GM12878 (cell line): Measurements from ENCODE around the gene UGT1A8. TPM values are rescaled to one million over a fixed set of nuclear protein-coding genes. Genes with fewer than 3 reads are reported as not detected.

ENCODE experiments used
- ATAC-seq: fragments of 200-7000 bp; cut with Tn5 transposase; 3 replicates; pipeline ENCODE4 v1.9.1; 2020; ENCODE audit warnings: mild to moderate bottlenecking, moderate library complexity
- BruUV-seq: library from RNA; stranded (reverse); fragments of 400-500 nt; replicated peaks from 2 replicates; lab custom pipeline; 2021; lab: Mats Ljungman, UMichigan
- CTCF ChIA-PET: fragments of 300-600 bp; sonication (Branson Sonifier 250); formaldehyde crosslinking; extraction: SDS; loops from one replicate; lab custom pipeline; 2021; ENCODE audit warnings: inconsistent platforms; lab: Yijun Ruan, JAX
- POLR2A ChIA-PET: fragments of 350-600 bp; formaldehyde crosslinking; extraction: SDS; loops from one replicate; lab custom pipeline; 2021; ENCODE audit warnings: inconsistent platforms; lab: Charles Lee
- RAD21 ChIA-PET: fragments of 300-600 bp; sonication (Branson Sonifier 250); formaldehyde crosslinking; loops from one replicate; lab custom pipeline; 2023; ENCODE audit warnings: antibody characterized with exemption; ENCODE audit not compliant: unreplicated experiment; lab: Charles Lee
- SMC1A ChIA-PET: fragments of 300-600 bp; sonication (Branson Sonifier 250); formaldehyde crosslinking; loops from one replicate; lab custom pipeline; 2023; ENCODE audit not compliant: unreplicated experiment, uncharacterized antibody; lab: Charles Lee
- DNase-seq: peaks from one replicate; pipeline ENCODE4 v3.0.0-alpha.2; 2011; ENCODE audit warnings: low read depth, low spot score
- FAIRE-seq: peaks from 3 replicates; lab custom pipeline; 2011; peaks lifted over from hg19 to GRCh38; lab: Jason Lieb, UNC
- H2AFZ ChIP-seq: 2 replicates; pipeline ENCODE4 v1.6.0; 2011; ENCODE audit warnings: low read depth, low read length, control low read depth; ENCODE audit not compliant: control insufficient read depth
- H3K27ac ChIP-seq: 2 replicates; pipeline ENCODE4 v1.5.1; 2011; ENCODE audit warnings: control low read depth; ENCODE audit not compliant: control insufficient read depth, insufficient read depth
- H3K27me3 ChIP-seq, 2 experiments: replicated peaks in 1 of 2; 2 replicates each; pipeline versions ENCODE4 v1.6.0 to v1.6.1; 2011; ENCODE audit warnings: low read length in 1 of 2; ENCODE audit not compliant: control insufficient read depth in 2 of 2, insufficient read depth in 2 of 2
- H3K36me3 ChIP-seq, 2 experiments: 2 replicates each; pipeline ENCODE4 v1.5.1; 2011; ENCODE audit warnings: low read length in 1 of 2; ENCODE audit not compliant: control insufficient read depth in 2 of 2, insufficient read depth in 2 of 2
- H3K4me1 ChIP-seq: 2 replicates; pipeline ENCODE4 v1.6.1; 2011; ENCODE audit warnings: mild to moderate bottlenecking, low read length, moderate library complexity, mixed read lengths; ENCODE audit not compliant: control insufficient read depth, insufficient read depth
- H3K4me2 ChIP-seq: 2 replicates; pipeline ENCODE4 v1.6.0; 2011; ENCODE audit warnings: control low read depth; ENCODE audit not compliant: control insufficient read depth, insufficient read depth
- H3K4me3 ChIP-seq: fragments of 200-600 bp; sonication (generic); 2 replicates; pipeline ENCODE4 v1.5.1; 2016
- H3K79me2 ChIP-seq: 2 replicates; pipeline ENCODE4 v1.6.0; 2011; ENCODE audit warnings: low read length; ENCODE audit not compliant: control insufficient read depth, insufficient read depth
- H3K9ac ChIP-seq: 2 replicates; pipeline ENCODE4 v1.8.0; 2011; ENCODE audit warnings: low read length, control low read depth, mixed read lengths; ENCODE audit not compliant: control insufficient read depth, insufficient read depth
- H3K9me3 ChIP-seq: replicated peaks from 3 replicates; pipeline ENCODE4 v1.5.1; 2011; ENCODE audit warnings: mild to moderate bottlenecking, low read length; ENCODE audit not compliant: control insufficient read depth, insufficient read depth
- H4K20me1 ChIP-seq: 2 replicates; pipeline ENCODE4 v1.6.0; 2011; ENCODE audit not compliant: control insufficient read depth, insufficient read depth
- ASH2L ChIP-seq: fragments of 300-600, 200-600 bp; sonication (generic); IDR thresholded peaks from 2 replicates; pipeline ENCODE4 v1.6.1; 2017; ENCODE audit warnings: low read depth, mild to moderate bottlenecking, borderline replicate concordance
- CREM ChIP-seq: IDR thresholded peaks from 2 replicates; pipeline ENCODE4 v1.6.1; 2014; ENCODE audit warnings: antibody characterized with exemption, low read depth
- HCFC1 ChIP-seq: fragments of 150-350 bp; IDR thresholded peaks from 2 replicates; pipeline ENCODE4 v1.6.1; 2014; ENCODE audit warnings: low read length
- MYC ChIP-seq: IDR thresholded peaks from 2 replicates; pipeline ENCODE4 v1.6.1; 2011; ENCODE audit warnings: mild to moderate bottlenecking, low read length, moderate library complexity, inconsistent platforms; ENCODE audit not compliant: insufficient read depth, insufficient replicate concordance, insufficient read length, severe bottlenecking
- PBX3 ChIP-seq: IDR thresholded peaks from 2 replicates; pipeline ENCODE4 v1.6.1; 2011; ENCODE audit warnings: mild to moderate bottlenecking, low read depth, low read length, moderate library complexity; ENCODE audit not compliant: insufficient replicate concordance
- PRDM15 ChIP-seq: fragments of 450-650 bp; formaldehyde crosslinking; IDR thresholded peaks from 2 replicates; pipeline ENCODE4 v1.4.0; 2020; ENCODE audit warnings: mild to moderate bottlenecking, moderate library complexity
- RBBP5 ChIP-seq: fragments of 200-600 bp; sonication (generic); conservative IDR thresholded peaks from 2 replicates; pipeline ENCODE4 v1.6.1; 2016
- SIN3A ChIP-seq: IDR thresholded peaks from 2 replicates; pipeline ENCODE4 v1.6.1; 2012; ENCODE audit warnings: low read depth, low read length, improper control_type of control experiment
- SREBF1 ChIP-seq: IDR thresholded peaks from 2 replicates; pipeline ENCODE4 v1.6.1; 2012; ENCODE audit warnings: mild to moderate bottlenecking, low read length
- SUPT20H ChIP-seq: IDR thresholded peaks from 2 replicates; pipeline ENCODE4 v1.6.1; 2011; ENCODE audit warnings: low read depth, mild to moderate bottlenecking, low read length, moderate library complexity, borderline replicate concordance; ENCODE audit not compliant: control insufficient read depth
- WGBS: methylation state at CpG from one replicate; pipeline ENCODE4 v1.1.6; 2016; ENCODE audit warnings: low lambda C conversion rate; ENCODE audit not compliant: insufficient replicate concordance, insufficient coverage; ENCODE audit errors: missing lambda C conversion rate; 5-methylcytosine and 5-hydroxymethylcytosine counted together
- in situ Hi-C: fragments of 300-500 bp; cut with MboI; formaldehyde crosslinking; loops from 9 replicates; pipeline ENCODE4 v1.14.3; 2018; ENCODE audit warnings: mixed read lengths
- intact Hi-C: fragments of 100-400 bp; cut with micrococcal nuclease; formaldehyde crosslinking; loops from one replicate; pipeline ENCODE4 v1.14.2; 2022; ENCODE audit not compliant: unreplicated experiment
- polyA plus RNA-seq, 11 experiments: library from polyadenylated mRNA; depleted of rRNA in 4 of 11; unstranded in 6 of 11; stranded (reverse) in 5 of 11; fragments of >200 nt; fragmentation: Nextera tagmentation in 4 of 11; fragmentation: Illumina TruSeq in 1 of 11; extraction: Ambion mirVana in 4 of 11; extraction: Trizol in 1 of 11; gene quantifications; 1 replicate in 1 of 11; 2 replicates in 10 of 11; pipeline versions ENCODE4 v1.2.1 to v1.2.3, GENCODE V29; 2011 to 2016; ENCODE audit warnings: inconsistent platforms in 2 of 11, missing spikeins in 2 of 11, low read depth in 1 of 11
- total RNA-seq, 4 experiments: library from RNA; depleted of rRNA in 3 of 4; stranded (reverse); fragments of >200 nt in 3 of 4; fragmentation: Illumina TruSeq in 1 of 4; extraction: Trizol in 1 of 4; gene quantifications; 2 replicates each; pipeline versions ENCODE4 v1.2.1 to v1.2.3, GENCODE V29; 2013 to 2021
- TF ChIP-seq, protein P1 (sequence below): fragments of 450-650 bp; formaldehyde crosslinking; IDR thresholded peaks from 2 replicates; pipeline ENCODE4 v1.4.0; 2022; ENCODE audit warnings: mild to moderate bottlenecking, moderate library complexity
- TF ChIP-seq, protein P2 (sequence below): fragments of 150-350 bp; IDR thresholded peaks from 2 replicates; pipeline ENCODE4 v1.6.1; 2014; ENCODE audit warnings: mild to moderate bottlenecking, low read depth, low read length

Gene UGT1A8
- total and polyA plus RNA-seq, 10 of the 15 experiments (the other 5 are each of a cell fraction or from before 2014, with no cell fraction given) = not detected

GRCh38 chr2:233693963-233694362, 76.5 kb downstream of the UGT1A8 start:
- H3K27me3 ChIP-seq = 0 out of 4 replicates have a peak, but pooled peaks cover 0 to 3% of the 10 kb centered on the region in 2 experiments
- H3K79me2 ChIP-seq = no peaks in the 10 kb centered on the region
- no peaks in the 10 kb centered on the region for H3K36me3 ChIP-seq
- no peaks in the 10 kb centered on the region for H4K20me1 ChIP-seq
- ATAC-seq (no peak), DNase-seq (no peak), FAIRE-seq (no peak)
- WGBS = 59% methylated on average over 6 of the region's 6 CpGs
- no peak overlapping the region for H3K4me2 ChIP-seq
- no peak overlapping the region for H3K4me3 ChIP-seq
- BruUV-seq = no TSS peak
- ChIA-PET SMC1A (no interaction called here), CTCF (no interaction called here), RAD21 (no interaction called here), POLR2A (no interaction called here)
- H3K27ac ChIP-seq = no peak overlapping the region
- no peaks in the 10 kb centered on the region for H3K4me1 ChIP-seq
- H3K9me3 ChIP-seq = no peaks in the 10 kb centered on the region
- in situ Hi-C loops = no loop called here
- intact Hi-C loops = no loop called here
- no peak for TF ChIP-seq PRDM15
- no peak for TF ChIP-seq HCFC1
- TF ChIP-seq MYC = no peak
- TF ChIP-seq SREBF1 = no peak
- TF ChIP-seq, protein P1, sequence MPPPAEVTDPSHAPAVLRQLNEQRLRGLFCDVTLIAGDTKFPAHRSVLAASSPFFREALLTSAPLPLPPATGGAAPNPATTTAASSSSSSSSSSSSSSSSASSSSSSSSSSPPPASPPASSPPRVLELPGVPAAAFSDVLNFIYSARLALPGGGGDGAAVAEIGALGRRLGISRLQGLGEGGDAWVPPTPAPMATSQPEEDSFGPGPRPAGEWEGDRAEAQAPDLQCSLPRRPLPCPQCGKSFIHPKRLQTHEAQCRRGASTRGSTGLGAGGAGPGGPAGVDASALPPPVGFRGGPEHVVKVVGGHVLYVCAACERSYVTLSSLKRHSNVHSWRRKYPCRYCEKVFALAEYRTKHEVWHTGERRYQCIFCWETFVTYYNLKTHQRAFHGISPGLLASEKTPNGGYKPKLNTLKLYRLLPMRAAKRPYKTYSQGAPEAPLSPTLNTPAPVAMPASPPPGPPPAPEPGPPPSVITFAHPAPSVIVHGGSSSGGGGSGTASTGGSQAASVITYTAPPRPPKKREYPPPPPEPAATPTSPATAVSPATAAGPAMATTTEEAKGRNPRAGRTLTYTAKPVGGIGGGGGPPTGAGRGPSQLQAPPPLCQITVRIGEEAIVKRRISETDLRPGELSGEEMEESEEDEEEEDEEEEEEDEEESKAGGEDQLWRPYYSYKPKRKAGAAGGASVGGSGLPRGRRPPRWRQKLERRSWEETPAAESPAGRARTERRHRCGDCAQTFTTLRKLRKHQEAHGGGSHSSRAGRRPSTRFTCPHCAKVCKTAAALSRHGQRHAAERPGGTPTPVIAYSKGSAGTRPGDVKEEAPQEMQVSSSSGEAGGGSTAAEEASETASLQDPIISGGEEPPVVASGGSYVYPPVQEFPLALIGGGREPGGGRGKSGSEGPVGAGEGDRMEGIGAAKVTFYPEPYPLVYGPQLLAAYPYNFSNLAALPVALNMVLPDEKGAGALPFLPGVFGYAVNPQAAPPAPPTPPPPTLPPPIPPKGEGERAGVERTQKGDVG = no peak
- TF ChIP-seq, protein P2, sequence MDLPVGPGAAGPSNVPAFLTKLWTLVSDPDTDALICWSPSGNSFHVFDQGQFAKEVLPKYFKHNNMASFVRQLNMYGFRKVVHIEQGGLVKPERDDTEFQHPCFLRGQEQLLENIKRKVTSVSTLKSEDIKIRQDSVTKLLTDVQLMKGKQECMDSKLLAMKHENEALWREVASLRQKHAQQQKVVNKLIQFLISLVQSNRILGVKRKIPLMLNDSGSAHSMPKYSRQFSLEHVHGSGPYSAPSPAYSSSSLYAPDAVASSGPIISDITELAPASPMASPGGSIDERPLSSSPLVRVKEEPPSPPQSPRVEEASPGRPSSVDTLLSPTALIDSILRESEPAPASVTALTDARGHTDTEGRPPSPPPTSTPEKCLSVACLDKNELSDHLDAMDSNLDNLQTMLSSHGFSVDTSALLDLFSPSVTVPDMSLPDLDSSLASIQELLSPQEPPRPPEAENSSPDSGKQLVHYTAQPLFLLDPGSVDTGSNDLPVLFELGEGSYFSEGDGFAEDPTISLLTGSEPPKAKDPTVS = no peak
- TF ChIP-seq SUPT20H = no peak
- TF ChIP-seq RBBP5 = no peak
- no peak for TF ChIP-seq CREM
- TF ChIP-seq ASH2L = no peak
- no peak for TF ChIP-seq SIN3A
- no peak for TF ChIP-seq PBX3
- no peak overlapping the region for H3K9ac ChIP-seq
- no peak overlapping the region for H2AFZ ChIP-seq
